Pulmonary artery endothelial cell (primary cell): Measurements from ENCODE around the gene KIT. TPM values are rescaled to one million over a fixed set of nuclear protein-coding genes. Genes with fewer than 3 reads are reported as not detected.
"Not testable (repeated sequence)": the region's sequence is repeated elsewhere in the genome, so short reads cannot be mapped to it uniquely, and the experiment has no call there.

Experiments
- DNase-seq: peaks from one replicate; pipeline ENCODE4 v3.0.0-alpha.2; 2011; ENCODE audit warnings: low read depth, low spot score
- total RNA-seq: library from RNA; depleted of rRNA; stranded (reverse); fragments of >200 nt; gene quantifications from 2 replicates; pipeline ENCODE4 v1.2.3, GENCODE V29; 2014

The KIT gene
- 35.8 and 41.7 TPM in 2 replicates for total RNA-seq

DNA sequence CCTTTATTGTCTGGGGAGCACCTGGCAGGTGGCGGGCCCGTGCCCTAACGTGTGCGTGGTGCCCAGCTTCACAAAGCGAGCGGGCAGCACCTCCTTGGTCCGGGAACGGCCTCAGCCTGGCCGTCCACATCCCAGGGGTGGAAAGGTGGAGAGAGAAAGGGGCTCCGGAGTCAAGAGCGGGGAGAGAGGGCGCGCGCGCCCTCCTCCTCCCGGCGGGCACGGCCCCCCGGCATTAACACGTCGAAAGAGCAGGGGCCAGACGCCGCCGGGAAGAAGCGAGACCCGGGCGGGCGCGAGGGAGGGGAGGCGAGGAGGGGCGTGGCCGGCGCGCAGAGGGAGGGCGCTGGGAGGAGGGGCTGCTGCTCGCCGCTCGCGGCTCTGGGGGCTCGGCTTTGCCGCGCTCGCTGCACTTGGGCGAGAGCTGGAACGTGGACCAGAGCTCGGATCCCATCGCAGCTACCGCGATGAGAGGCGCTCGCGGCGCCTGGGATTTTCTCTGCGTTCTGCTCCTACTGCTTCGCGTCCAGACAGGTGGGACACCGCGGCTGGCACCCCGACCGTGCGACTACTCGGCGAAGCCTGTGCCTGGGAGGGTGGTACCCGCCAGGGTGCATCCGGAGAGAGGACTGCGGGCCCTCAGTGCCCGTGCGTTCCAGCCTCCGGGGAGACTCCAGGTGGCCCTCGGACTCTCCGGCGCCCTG is at the start of gene KIT:
TSS of gene KIT (plus strand) at position 407 of the 701 bp plus-strand sequence. CDS start at position 465, 58 bp downstream.
- no peak for DNase-seq

DNA sequence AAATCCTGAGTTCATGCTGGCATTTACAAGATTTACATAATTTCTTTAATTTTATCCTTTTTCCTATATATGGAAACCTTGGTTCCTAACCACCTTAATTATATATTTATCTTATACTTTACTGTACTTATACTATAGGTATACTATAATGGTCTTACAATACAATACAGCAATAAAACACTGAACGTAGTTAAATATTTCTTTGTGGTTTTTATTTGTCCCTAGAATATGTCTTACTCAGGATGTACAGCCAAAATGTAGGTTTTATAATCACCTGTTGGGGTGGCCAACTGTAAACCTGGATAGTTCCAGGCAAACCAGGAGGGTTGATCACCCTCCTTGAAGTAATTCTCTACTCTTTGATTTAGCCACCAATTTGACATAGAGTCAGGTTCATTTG is 48.4 kb upstream of the KIT start:
- no peak for DNase-seq

DNA sequence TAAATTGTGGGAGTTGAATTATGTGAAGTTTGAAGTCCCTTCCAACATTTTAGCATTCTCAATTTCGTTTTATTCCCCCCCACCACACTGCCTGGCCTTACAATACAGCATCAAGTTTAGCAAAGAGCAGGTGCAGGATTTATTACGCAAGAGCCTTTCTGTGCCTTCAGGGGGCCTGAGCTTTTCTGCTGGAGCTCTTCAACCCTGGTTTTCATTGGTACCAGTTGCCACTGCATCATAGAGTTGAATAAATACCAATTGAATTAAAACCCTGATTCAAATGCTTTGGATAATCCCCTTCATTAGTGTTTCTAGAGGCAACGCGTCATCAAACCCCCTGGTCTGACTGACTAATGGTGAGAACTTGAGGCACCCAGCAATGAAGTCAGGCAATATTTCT is 43.6 kb upstream of the KIT start:
- DNase-seq = no peak

DNA sequence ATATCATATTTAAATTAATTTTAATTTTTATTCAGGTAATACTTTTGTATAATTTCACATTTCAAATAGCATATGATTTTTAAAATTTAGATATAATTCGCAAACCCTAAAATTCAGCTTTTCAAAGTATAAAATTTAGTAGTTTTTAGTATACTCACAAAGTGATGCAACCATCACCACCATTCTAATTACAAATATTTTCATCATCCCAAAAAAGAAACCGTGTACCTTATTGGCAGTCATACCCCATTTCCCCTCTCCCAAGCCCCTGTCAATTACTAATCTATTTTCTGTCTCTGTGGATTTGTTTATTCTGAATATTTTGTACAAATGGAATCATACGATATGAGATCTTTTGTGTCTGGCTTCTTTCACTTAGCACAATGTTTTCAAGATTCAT is 37.0 kb upstream of the KIT start:
- no peak for DNase-seq

DNA sequence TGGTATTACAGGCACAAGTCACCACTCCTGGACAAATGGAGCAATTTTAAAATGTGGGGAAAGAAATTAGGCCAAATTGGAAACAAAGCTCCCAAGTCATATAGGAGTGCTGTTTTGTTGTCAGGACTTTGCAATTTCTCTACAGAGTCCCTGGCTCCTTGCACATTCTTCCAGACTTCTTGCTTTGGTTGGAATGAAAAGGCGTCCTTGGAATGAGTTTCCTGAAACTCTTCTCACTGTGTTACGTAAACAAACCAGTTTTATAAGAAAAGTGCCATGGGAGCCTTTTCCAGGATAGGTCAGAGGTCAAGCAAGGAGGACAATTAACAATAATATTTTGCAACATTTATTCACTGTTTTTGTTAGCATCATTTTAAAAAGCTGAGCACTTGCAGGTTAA is 32.4 kb upstream of the KIT start:
- DNase-seq = no peak

DNA sequence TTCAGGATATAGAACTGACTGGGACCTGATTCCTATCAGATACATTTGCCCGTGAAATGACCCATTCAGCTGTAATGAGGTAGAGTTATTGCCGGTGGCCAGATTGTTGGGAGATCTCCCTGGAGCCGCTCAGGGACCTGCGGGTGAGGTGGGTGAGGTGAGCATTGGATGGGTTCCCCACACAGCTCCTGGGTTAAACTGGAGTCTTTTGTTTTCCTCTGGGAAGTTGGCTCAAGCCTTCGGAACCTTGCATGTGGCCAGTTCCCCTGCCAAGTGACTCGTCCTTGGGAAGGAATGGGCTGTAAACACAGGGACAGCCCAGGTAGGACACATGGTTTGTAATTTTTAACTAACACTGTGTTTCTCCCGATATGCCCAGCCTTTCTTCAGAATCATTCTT is 31.6 kb upstream of the KIT start:
- DNase-seq = no peak

DNA sequence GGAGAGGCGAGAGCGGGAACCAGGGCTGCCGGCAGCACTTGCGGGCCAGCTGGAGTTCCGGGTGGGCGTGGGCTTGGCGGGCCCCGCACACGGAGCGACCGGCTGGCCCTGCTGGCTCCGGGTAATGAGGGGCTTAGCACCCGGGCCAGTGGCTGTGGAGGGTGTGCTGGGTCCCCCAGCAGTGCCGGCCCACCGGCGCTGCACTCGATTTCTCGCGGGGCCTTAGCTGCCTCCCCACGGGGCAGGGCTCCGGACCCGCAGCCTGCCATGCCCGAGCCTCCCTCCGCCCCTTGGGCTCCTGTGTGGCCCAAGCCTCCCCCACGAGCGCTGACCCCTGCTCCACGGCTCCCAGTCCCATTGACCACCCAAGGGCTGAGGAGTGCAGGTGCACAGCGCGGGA is 25.2 kb upstream of the KIT start:
- DNase-seq = no peak

DNA sequence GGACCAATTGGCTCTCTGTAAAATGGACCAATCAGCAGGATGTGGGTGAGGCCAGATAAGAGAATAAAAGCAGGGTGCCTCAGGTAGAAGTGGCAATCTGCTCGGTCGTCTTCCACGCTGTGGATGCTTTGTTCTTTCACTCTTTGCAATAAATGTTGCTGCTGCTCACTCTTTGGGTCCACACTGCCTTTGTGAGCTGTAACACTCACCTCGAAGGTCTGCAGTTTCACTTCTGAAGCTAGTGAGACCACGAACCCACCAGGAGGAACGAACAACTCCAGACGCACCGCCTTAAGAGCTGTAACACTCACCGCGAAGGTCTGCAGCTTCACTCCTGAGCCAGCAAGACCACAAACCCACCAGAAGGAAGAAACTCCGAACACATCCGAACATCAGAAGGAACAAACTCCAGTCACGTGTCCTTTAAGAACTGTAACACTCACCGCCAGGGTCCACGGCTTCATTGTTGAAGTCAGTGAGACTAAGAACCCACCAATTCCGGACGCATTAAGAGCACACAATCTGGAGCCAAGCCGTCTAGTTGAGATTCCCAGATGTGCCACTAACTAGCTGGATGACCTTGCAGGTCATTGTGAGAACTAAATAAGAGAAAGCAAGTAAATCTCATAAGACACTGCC is 24.5 kb upstream of the KIT start:
- DNase-seq = not testable (repeated sequence)

DNA sequence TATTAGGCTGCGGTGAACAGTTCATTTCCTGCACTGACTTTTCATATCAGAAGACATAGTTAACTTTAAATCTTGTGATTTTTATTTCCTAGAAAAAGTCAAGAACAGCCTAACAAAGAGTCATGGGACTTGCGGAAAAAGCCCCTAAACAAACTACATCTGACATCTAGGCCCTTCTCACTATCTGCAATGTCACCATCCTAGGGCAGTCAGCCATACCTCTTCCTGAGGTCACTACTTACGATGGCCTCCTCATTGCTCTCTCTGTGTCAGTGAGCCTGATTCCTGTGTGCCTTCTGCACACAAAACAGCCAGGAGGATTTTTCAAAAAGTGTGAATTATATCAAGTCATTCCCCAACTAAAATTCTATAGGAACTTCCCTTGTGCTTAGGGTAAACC is 22.4 kb upstream of the KIT start:
- no peak for DNase-seq

DNA sequence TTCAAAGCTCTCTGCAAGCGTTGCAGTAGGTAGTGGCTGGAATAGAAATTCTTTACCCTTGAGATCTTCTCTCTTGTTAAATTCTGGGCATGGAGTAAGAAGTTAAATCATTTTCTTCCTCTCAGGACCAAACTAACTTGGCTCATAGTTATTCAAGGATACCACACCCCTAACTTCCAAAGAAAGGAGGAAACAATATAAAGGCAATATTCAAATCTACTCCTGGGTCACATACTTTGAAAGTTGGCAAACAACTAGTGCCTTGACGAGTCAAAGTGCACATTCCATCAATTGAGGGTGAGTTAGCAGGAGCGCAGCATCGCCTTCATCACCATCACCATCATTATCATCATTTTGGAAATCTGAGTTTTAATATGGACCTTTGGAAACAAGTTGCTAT is 20.4 kb upstream of the KIT start:
- DNase-seq = no peak

DNA sequence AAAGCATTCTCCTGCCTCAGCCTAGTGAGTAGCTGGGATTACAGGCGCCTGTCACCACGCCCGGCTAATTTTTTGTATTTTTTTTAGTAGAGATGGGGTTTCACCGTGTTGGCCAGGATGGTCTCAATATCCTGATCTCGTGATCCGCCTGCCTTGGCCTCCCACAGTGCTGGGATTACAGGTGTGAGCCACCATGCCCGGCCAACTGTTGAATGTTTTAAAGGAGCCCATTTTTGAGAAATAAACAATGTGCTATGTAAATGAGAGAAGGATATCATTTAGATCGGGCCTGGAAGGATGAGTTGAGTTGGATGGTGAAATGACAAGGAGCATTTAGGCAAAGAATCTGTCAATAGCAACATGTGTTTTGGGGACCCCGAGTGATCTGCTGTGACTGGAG is 16.7 kb upstream of the KIT start:
- not testable (repeated sequence) for DNase-seq

DNA sequence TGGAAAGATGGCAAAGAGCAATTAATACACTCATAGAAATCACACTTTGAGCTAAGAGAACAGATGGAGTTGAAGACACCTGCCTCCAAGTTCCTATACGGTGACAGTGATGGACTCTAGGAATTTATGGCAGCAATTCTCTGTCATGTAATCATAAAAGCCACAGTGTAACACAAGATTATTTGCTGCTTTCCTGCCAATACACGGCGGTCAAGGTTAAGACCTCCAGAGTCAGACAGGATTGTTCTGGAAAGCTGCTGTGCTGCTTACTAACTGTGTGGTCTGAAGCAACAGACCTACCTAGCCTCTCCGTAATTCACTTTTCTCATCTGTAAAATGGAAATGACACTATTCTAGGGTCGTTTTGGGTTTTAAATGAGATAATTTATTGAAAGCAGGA is 14.6 kb upstream of the KIT start:
- no peak for DNase-seq

DNA sequence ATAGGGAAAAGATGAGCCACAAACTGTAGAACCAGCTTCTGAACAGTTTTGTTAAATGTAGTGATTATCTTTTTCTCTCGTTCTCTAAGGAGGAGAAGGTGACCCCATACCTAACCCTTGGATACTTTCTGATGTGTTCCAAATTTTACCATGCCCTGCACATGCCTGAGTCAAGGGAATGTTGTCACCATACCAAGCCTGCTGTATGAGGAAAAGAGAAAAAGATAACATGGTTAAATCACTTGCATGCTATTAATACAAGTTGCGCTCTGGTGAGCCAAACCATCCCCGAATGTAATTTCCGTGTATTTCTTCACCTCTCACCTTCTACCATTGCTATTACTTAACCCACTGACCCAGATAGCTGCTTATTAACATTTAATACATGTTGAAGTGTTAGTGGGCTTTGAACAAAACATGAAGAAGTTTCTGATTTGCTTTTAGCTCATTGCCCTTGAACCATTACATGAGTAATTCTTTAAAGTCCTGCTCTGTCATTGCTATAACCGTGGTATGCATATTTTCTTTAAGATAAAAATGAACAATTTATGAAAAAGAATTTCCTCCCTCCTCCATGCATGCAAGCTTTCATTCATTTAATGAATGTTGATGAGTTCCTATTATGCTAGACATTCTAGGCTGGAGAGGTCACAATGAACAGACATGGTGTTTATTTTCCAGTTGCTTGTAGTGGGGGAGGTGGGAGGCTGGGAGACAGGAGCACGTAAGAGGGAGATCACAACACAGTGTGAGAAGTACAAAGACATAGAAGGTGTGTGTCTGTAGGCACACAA is 13.6 kb upstream of the KIT start:
- DNase-seq = no peak

DNA sequence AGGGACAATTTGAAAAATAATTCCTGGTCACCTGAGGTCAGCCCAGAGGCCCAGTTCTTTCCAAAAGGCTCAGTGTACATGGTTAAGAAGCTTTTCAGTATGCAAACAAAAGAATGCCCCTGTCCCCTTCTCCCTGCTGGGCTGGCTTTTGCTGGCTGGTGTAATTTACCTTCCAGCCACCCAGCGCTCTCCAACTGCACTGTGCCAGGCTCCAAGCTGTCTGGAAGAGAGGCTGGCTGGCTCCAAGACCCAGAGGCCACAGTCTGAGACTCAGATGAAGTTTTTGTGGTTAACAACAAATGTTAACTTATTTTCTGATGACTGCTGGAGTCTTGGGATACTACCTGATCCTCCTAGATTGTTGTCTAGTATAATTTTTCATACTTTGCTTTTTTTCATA is 11.9 kb upstream of the KIT start:
- no peak for DNase-seq

DNA sequence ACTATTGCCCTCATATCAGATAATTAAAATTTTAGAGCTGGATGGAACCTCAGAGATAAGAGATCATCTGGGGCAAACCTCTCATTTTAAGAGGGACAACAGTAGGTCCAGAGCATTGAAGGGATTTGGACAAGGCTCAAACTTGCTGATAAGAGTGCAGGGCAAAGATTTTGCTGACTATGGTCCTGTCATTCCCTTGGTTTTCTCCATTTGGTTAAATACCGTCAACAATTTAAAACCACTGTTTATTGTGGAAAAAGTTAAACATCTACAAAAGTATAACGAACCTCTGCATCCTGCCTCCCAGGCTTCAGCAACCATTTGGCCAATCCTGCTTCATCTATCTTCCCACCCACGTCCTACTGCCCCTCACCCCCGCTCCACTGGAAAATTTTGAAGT is 10.7 kb upstream of the KIT start:
- no peak for DNase-seq

DNA sequence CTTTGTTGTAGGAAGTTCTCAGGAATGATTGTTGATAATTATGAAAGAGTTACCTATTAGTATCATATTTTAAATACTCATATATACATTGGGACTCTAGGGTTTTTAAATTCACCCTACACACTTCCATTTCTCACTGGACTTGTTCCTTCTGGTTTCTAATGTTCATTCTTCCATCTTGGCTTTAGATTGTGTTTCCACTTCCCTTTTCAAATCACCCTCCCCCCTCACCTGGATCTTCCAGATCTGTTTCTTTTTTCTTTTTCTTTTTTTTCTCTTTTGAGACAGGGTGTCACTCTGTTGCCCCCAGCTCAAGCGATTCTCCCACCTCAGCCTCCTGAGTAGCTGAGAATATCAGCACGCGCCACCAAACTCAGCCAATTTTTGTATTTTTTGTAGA is 6.7 kb upstream of the KIT start:
- no peak for DNase-seq

DNA sequence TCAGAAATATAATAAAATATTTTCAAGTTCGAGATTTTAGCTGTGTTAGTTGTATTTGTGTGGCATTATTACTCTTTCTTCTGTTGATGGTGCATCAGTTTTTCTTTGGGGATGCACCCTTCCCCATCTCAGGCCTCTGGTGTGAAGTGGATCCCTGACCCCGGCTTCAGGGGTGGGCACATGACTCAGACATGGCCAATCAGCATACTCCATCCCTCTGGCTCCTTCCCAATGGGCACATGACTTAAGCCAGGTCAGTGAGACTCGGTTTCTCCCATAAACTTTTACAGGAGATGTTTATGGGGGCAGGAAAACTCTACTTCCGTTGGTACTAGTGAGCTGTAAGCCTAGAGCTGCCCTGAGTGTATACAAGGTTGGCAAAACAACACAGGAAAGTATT is 3.0 kb upstream of the KIT start:
- no peak for DNase-seq

DNA sequence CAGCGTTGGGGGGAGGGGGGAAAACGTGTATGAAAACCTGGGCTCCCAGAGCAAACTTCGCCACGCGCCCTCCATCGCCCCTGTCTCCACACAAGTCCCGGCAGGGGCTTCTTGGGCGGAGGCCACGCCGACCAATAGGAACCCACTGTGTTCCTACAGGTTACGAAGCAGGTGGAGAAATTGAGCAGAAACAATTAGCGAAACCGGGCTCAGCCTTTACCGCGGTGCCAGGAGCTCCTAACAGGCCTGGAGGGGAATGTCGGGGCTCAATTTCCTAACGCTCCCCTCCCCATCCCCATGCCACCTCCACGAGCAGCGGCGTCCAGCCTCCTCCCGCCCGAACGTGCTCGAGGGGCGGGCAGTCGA is 589 bp upstream of the KIT start:
- no peak for DNase-seq

DNA sequence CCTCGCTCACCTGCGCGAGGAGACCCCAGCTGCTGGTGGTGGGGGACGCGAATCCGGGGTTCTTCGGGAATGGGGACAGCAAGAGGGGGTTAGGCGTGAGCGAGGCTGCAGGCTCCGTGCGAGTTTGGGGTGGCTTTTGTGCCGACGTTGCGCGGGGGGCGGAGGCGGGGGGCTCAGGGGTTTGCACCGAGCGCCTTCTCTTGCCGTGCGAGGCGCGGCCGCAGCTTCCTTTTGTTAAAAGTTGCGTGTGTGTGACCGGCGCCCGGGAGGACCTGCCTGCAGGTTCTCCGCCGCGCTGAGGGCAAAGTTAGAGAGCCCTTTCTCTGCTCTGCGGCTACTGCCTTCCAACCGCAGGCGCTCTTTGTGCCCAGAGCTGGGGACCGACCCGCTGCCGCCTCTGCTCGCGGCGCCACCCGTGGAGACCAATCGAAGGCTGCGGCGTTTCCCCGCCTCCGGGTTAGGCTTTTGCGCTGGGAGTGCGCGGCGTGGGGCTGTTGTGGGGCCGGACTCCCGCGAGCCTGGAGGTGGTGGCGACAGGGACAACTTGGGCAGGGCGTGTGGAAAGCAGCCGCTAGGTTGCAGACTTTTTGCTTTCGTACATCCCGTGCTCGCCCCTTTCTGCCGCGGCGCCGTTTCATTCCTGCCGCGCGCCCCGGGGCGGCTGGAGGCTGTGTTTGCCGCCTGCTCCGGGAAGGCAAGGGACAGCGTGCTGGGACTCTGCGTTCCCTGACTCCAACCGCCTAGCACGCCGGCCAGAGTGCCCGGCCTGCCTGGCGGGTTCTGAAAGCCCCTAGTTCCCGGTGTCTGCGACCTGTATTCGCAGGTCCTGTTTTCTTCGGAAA is 716 bp downstream of the KIT start:
- DNase-seq = no peak

DNA sequence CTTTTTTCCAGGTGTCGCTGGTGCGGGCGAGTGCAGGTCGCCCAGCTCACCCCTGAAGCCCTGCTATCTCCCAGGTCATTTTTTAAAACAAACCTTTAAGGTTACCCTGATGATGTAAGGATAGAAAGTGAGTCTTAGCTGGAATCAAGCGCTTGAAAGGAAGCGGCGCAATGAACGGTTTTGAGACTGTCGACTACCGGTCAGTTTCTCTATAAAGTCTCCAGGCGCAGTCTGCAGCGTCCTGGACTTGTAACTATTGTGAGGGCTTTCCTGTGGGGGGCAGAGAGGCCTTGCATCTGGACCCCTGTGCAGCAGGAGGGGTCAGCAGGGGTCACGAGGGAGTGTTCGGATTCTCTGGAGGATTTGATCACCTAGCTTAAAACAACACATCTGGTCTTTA is 1.6 kb downstream of the KIT start:
- no peak for DNase-seq

DNA sequence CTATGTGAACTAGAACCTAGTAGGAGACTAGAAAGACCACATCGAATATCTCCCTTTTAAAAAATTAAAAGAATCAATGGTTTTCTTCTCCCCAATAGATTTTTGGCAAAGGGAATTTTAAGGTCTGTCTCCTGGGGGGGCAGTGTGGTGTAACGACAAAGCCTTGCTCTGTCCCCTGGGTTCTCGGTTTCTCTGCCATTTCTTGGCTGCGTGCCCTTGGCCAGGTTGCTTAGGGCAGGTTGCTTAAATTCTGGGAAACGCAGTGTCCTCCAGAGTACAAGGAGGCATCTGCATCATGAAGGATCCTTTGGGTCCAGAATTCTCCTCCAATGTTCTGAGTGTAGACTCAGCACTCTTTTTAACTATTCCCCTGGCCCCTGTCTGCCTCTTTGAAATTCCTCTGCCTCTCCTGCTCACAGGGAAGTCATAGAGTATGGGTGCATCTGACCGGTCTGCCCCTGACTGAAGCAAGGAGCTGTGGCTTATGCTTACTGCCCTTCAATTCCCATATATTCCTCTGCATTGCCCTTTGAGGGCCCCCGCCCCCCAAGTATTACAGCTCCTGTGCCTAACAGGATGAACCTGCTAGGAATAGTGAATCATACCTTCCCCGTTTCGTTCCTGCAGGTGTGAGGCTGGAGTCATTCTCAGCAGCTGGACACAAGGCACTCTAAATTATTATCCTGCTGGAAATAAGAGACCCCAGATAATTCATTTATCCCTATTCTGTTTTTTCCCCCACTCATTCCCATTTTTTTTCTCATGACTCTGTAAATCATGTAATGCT is 2.2 kb downstream of the KIT start:
- no peak for DNase-seq
